Measurements from ENCODE around the gene RAB3C.

RAB3C gene

GRCh38 chr5:58635416-58635815, 52.5 kb downstream of the RAB3C start:
- Histone ChIP-seq H3K27me3 (ENCODE audit: control insufficient read depth in 2 of 2, insufficient read depth in 2 of 2, low read length in 2 of 2) (no peaks in the 10 kb centered on the region), H3K9ac (ENCODE audit: low read depth in 1 of 2, low read length in 2 of 2) (no peak overlapping the region), H3K36me3 (ENCODE audit: control insufficient read depth in 2 of 2, insufficient read depth in 2 of 2, low read length in 2 of 2) (no peaks in the 10 kb centered on the region), H3K4me1 (ENCODE audit: control insufficient read depth in 2 of 2, insufficient read depth in 2 of 2, low read length in 2 of 2) (peaks cover 0 to 5% of the 10 kb centered on the region in 2 donors), H3K4me3 (ENCODE audit: low read length in 2 of 2) (no peak overlapping the region), H3K9me3 (ENCODE audit: control insufficient read depth in 2 of 2, low read length in 2 of 2) (no peaks in the 10 kb centered on the region), H3K27ac (ENCODE audit: low read depth in 2 of 2, low read length in 2 of 2) (no peak overlapping the region)

- Histone ChIP-seq H3K36me3 (ENCODE audit: control insufficient read depth in 2 of 2, insufficient read depth in 2 of 2, low read length in 2 of 2) (no peaks in the 10 kb centered on the region), H3K4me1 (ENCODE audit: control insufficient read depth in 2 of 2, insufficient read depth in 2 of 2, low read length in 2 of 2) (no peaks in the 10 kb centered on the region), H3K4me3 (ENCODE audit: low read length in 2 of 2) (no peak overlapping the region), H3K27ac (ENCODE audit: low read depth in 2 of 2, low read length in 2 of 2) (no peak overlapping the region), H3K27me3 (ENCODE audit: control insufficient read depth in 2 of 2, insufficient read depth in 2 of 2, low read length in 2 of 2) (no peaks in the 10 kb centered on the region), H3K9ac (ENCODE audit: low read depth in 1 of 2, low read length in 2 of 2) (no peak overlapping the region), H3K9me3 (ENCODE audit: control insufficient read depth in 2 of 2, low read length in 2 of 2) (no peaks in the 10 kb centered on the region)
Observed at GRCh38 chr5:58640011-58640410, 57.1 kb downstream of the RAB3C start.

- H3K27ac ChIP-seq (ENCODE audit: low read depth in 2 of 2, low read length in 2 of 2) = no peak overlapping the region
- H3K4me1 ChIP-seq (ENCODE audit: control insufficient read depth in 2 of 2, insufficient read depth in 2 of 2, low read length in 2 of 2) = no peaks in the 10 kb centered on the region
- H3K27me3 ChIP-seq (ENCODE audit: control insufficient read depth in 2 of 2, insufficient read depth in 2 of 2, low read length in 2 of 2) = no peaks in the 10 kb centered on the region
- no peak overlapping the region for H3K9ac ChIP-seq (ENCODE audit: low read depth in 1 of 2, low read length in 2 of 2)
- no peaks in the 10 kb centered on the region for H3K9me3 ChIP-seq (ENCODE audit: control insufficient read depth in 2 of 2, low read length in 2 of 2)
- no peak overlapping the region for H3K4me3 ChIP-seq (ENCODE audit: low read length in 2 of 2)
- no peaks in the 10 kb centered on the region for H3K36me3 ChIP-seq (ENCODE audit: control insufficient read depth in 2 of 2, insufficient read depth in 2 of 2, low read length in 2 of 2)
Observed at GRCh38 chr5:58641533-58641932, 58.7 kb downstream of the RAB3C start.

DNA sequence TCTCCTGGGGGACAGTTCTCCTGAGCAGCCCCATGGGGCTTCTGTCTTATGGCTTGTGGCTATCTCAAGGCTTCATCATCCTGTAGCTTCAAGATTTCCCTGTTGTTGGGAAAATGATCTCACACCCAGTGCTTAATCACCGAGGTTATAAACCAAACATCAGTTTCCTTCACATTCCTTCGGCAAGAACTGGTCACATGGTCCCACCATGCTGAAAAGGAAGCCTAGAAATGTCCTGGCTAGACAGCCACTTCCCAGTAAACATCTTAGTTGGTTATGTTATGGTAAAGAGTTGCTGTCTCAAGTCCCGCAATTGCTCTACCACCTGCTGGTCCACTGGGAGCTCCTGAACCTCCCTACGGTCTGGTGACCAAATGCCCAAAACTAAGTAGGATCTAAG, 66.0 kb downstream of the RAB3C start:
- Histone ChIP-seq H3K36me3 (ENCODE audit: control insufficient read depth in 2 of 2, insufficient read depth in 2 of 2, low read length in 2 of 2) (no peaks in the 10 kb centered on the region), H3K9ac (ENCODE audit: low read depth in 1 of 2, low read length in 2 of 2) (no peak overlapping the region), H3K4me1 (ENCODE audit: control insufficient read depth in 2 of 2, insufficient read depth in 2 of 2, low read length in 2 of 2) (peaks cover 0 to 2% of the 10 kb centered on the region in 2 donors), H3K27ac (ENCODE audit: low read depth in 2 of 2, low read length in 2 of 2) (no peak overlapping the region), H3K4me3 (ENCODE audit: low read length in 2 of 2) (no peak overlapping the region), H3K27me3 (ENCODE audit: control insufficient read depth in 2 of 2, insufficient read depth in 2 of 2, low read length in 2 of 2) (no peaks in the 10 kb centered on the region), H3K9me3 (ENCODE audit: control insufficient read depth in 2 of 2, low read length in 2 of 2) (no peaks in the 10 kb centered on the region)

DNA sequence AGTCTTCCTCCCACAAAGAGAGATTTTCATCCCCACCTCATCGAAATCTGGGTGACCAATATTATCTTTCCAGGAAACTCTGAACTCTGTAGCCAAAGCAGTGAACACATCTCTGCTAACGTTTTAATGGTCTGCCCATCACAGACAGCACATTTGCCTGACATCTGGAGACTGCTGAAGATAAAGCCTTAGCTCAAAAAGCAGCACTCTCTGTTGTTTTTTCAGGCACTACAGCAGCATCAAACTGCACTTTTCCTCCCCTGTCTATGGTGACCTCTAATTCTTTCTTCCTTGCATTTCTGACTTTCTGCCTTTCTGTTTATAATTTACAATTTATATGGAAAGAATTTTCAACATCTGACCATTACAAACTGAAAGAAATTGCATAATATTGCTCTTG, 66.8 kb downstream of the RAB3C start:
- H3K36me3 ChIP-seq (ENCODE audit: control insufficient read depth in 2 of 2, insufficient read depth in 2 of 2, low read length in 2 of 2) = no peaks in the 10 kb centered on the region
- no peaks in the 10 kb centered on the region for H3K9me3 ChIP-seq (ENCODE audit: control insufficient read depth in 2 of 2, low read length in 2 of 2)
- no peak overlapping the region for H3K4me3 ChIP-seq (ENCODE audit: low read length in 2 of 2)
- H3K27me3 ChIP-seq (ENCODE audit: control insufficient read depth in 2 of 2, insufficient read depth in 2 of 2, low read length in 2 of 2) = no peaks in the 10 kb centered on the region
- peaks cover 0 to 2% of the 10 kb centered on the region in 2 donors for H3K4me1 ChIP-seq (ENCODE audit: control insufficient read depth in 2 of 2, insufficient read depth in 2 of 2, low read length in 2 of 2)
- no peak overlapping the region for H3K9ac ChIP-seq (ENCODE audit: low read depth in 1 of 2, low read length in 2 of 2)
- H3K27ac ChIP-seq (ENCODE audit: low read depth in 2 of 2, low read length in 2 of 2) = no peak overlapping the region

- no peaks in the 10 kb centered on the region for H3K9me3 ChIP-seq (ENCODE audit: control insufficient read depth in 2 of 2, low read length in 2 of 2)
- no peak overlapping the region for H3K9ac ChIP-seq (ENCODE audit: low read depth in 1 of 2, low read length in 2 of 2)
- H3K4me1 ChIP-seq (ENCODE audit: control insufficient read depth in 2 of 2, insufficient read depth in 2 of 2, low read length in 2 of 2) = peaks cover 0 to 2% of the 10 kb centered on the region in 2 donors
- H3K4me3 ChIP-seq (ENCODE audit: low read length in 2 of 2) = no peak overlapping the region
- no peaks in the 10 kb centered on the region for H3K36me3 ChIP-seq (ENCODE audit: control insufficient read depth in 2 of 2, insufficient read depth in 2 of 2, low read length in 2 of 2)
- no peak overlapping the region for H3K27ac ChIP-seq (ENCODE audit: low read depth in 2 of 2, low read length in 2 of 2)
- no peaks in the 10 kb centered on the region for H3K27me3 ChIP-seq (ENCODE audit: control insufficient read depth in 2 of 2, insufficient read depth in 2 of 2, low read length in 2 of 2)
Observed at GRCh38 chr5:58653521-58653920, 70.6 kb downstream of the RAB3C start.

DNA sequence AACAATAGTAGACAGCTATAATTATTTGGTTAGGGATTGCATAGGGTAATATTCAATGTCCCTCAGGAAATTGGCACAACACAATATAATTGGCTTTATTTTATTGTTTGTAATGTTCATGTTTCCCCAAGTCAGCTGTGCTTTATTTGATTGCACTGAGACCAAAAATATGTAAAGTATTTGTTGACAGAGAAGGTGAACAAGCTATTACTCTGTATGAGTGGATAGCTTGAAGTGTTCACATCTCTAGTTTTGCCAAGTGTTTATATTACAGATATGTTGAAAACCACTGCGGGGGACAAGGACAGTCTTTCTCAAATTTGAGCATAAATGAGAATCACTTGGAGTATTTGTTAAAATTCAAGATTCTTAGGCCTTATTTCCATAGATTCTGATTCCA, 83.3 kb downstream of the RAB3C start:
- H3K4me1 ChIP-seq (ENCODE audit: control insufficient read depth in 2 of 2, insufficient read depth in 2 of 2, low read length in 2 of 2) = no peaks in the 10 kb centered on the region
- no peak overlapping the region for H3K9ac ChIP-seq (ENCODE audit: low read depth in 1 of 2, low read length in 2 of 2)
- no peaks in the 10 kb centered on the region for H3K9me3 ChIP-seq (ENCODE audit: control insufficient read depth in 2 of 2, low read length in 2 of 2)
- no peaks in the 10 kb centered on the region for H3K36me3 ChIP-seq (ENCODE audit: control insufficient read depth in 2 of 2, insufficient read depth in 2 of 2, low read length in 2 of 2)
- no peaks in the 10 kb centered on the region for H3K27me3 ChIP-seq (ENCODE audit: control insufficient read depth in 2 of 2, insufficient read depth in 2 of 2, low read length in 2 of 2)
- no peak overlapping the region for H3K4me3 ChIP-seq (ENCODE audit: low read length in 2 of 2)
- no peak overlapping the region for H3K27ac ChIP-seq (ENCODE audit: low read depth in 2 of 2, low read length in 2 of 2)

- H3K36me3 ChIP-seq (ENCODE audit: control insufficient read depth in 2 of 2, insufficient read depth in 2 of 2, low read length in 2 of 2) = no peaks in the 10 kb centered on the region
- H3K4me1 ChIP-seq (ENCODE audit: control insufficient read depth in 2 of 2, insufficient read depth in 2 of 2, low read length in 2 of 2) = no peaks in the 10 kb centered on the region
- H3K9ac ChIP-seq (ENCODE audit: low read depth in 1 of 2, low read length in 2 of 2) = no peak overlapping the region
- no peak overlapping the region for H3K27ac ChIP-seq (ENCODE audit: low read depth in 2 of 2, low read length in 2 of 2)
- no peaks in the 10 kb centered on the region for H3K9me3 ChIP-seq (ENCODE audit: control insufficient read depth in 2 of 2, low read length in 2 of 2)
- no peaks in the 10 kb centered on the region for H3K27me3 ChIP-seq (ENCODE audit: control insufficient read depth in 2 of 2, insufficient read depth in 2 of 2, low read length in 2 of 2)
- H3K4me3 ChIP-seq (ENCODE audit: low read length in 2 of 2) = no peak overlapping the region
Observed at GRCh38 chr5:58666598-58667581, 84.0 kb downstream of the RAB3C start.

GRCh38 chr5:58670582-58670981, 87.7 kb downstream of the RAB3C start:
- no peak overlapping the region for H3K9ac ChIP-seq (ENCODE audit: low read depth in 1 of 2, low read length in 2 of 2)
- no peaks in the 10 kb centered on the region for H3K4me1 ChIP-seq (ENCODE audit: control insufficient read depth in 2 of 2, insufficient read depth in 2 of 2, low read length in 2 of 2)
- no peak overlapping the region for H3K4me3 ChIP-seq (ENCODE audit: low read length in 2 of 2)
- no peaks in the 10 kb centered on the region for H3K36me3 ChIP-seq (ENCODE audit: control insufficient read depth in 2 of 2, insufficient read depth in 2 of 2, low read length in 2 of 2)
- H3K27ac ChIP-seq (ENCODE audit: low read depth in 2 of 2, low read length in 2 of 2) = no peak overlapping the region
- no peaks in the 10 kb centered on the region for H3K9me3 ChIP-seq (ENCODE audit: control insufficient read depth in 2 of 2, low read length in 2 of 2)
- no peaks in the 10 kb centered on the region for H3K27me3 ChIP-seq (ENCODE audit: control insufficient read depth in 2 of 2, insufficient read depth in 2 of 2, low read length in 2 of 2)

DNA sequence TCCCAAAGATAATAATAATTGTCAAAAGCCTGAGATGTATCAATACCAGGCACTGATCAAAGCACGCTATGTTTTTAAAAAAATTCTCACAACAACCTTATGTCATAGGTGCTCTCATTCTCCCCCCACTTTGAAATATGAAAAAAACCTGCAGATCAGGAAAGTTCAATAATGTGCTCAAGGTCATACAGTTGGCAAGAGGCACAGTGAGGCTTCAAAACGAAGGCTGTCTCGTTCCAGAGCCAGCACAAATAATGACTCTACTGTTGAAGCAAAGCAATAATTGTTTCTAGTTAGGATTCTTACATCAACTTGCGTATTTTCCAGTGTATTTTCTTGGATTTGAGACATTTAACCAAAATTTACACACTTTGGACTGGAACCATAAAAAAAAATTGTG, 88.3 kb downstream of the RAB3C start:
- Histone ChIP-seq H3K4me3 (ENCODE audit: low read length in 2 of 2) (no peak overlapping the region), H3K9ac (ENCODE audit: low read depth in 1 of 2, low read length in 2 of 2) (no peak overlapping the region), H3K27me3 (ENCODE audit: control insufficient read depth in 2 of 2, insufficient read depth in 2 of 2, low read length in 2 of 2) (no peaks in the 10 kb centered on the region), H3K27ac (ENCODE audit: low read depth in 2 of 2, low read length in 2 of 2) (no peak overlapping the region), H3K9me3 (ENCODE audit: control insufficient read depth in 2 of 2, low read length in 2 of 2) (no peaks in the 10 kb centered on the region), H3K36me3 (ENCODE audit: control insufficient read depth in 2 of 2, insufficient read depth in 2 of 2, low read length in 2 of 2) (no peaks in the 10 kb centered on the region), H3K4me1 (ENCODE audit: control insufficient read depth in 2 of 2, insufficient read depth in 2 of 2, low read length in 2 of 2) (no peaks in the 10 kb centered on the region)

Data from mucosa of rectum (tissue), 2 donors.